Mesodermal cell (in vitro differentiated cells): ENCODE data around the gene ZNF862.

Experiments used
- H3K27ac ChIP-seq: 2 replicates; pipeline ENCODE4 v1.7.0; 2013; ENCODE audit warnings: mild to moderate bottlenecking, low read depth, low read length, moderate library complexity; ENCODE audit not compliant: severe bottlenecking
- H3K36me3 ChIP-seq: 2 replicates; pipeline ENCODE4 v1.7.1; 2013; ENCODE audit warnings: mild to moderate bottlenecking, low read length, moderate library complexity; ENCODE audit not compliant: control insufficient read depth, insufficient read depth
- H3K4me1 ChIP-seq: one replicate; pipeline ENCODE4 v1.7.1; 2013; ENCODE audit warnings: mild to moderate bottlenecking, low read length; ENCODE audit not compliant: insufficient read depth, control insufficient read depth, poor library complexity, severe bottlenecking
- H3K4me3 ChIP-seq: 2 replicates; pipeline ENCODE4 v1.7.0; 2013; ENCODE audit warnings: low read length, control low read depth, mild to moderate bottlenecking; ENCODE audit not compliant: insufficient read depth, poor library complexity, severe bottlenecking; ENCODE audit errors: extremely low read depth
- H3K9me3 ChIP-seq: 2 replicates; pipeline ENCODE4 v1.7.1; 2013; ENCODE audit warnings: mild to moderate bottlenecking, low read length, moderate library complexity; ENCODE audit not compliant: control insufficient read depth
- WGBS, 2 experiments: methylation state at CpG; one replicate each; pipeline ENCODE4 v1.1.5; 2013; ENCODE audit warnings: missing lambda C conversion rate in 2 of 2; ENCODE audit not compliant: insufficient coverage in 2 of 2; 5-methylcytosine and 5-hydroxymethylcytosine counted together

Gene ZNF862

GRCh38 chr7:149797771-149798170 lies 40.4 kb upstream of the ZNF862 start:
- no peaks in the 10 kb centered on the region for H3K36me3 ChIP-seq
- no peak overlapping the region for H3K4me3 ChIP-seq
- 88 to 92% methylated on average over 7 of the region's 7 CpGs for WGBS, 2 experiments
- no peak overlapping the region for H3K27ac ChIP-seq
- H3K9me3 ChIP-seq, result no peaks in the 10 kb centered on the region
- no peaks in the 10 kb centered on the region for H3K4me1 ChIP-seq

- Histone ChIP-seq H3K36me3 (no peaks in the 10 kb centered on the region), H3K27ac (no peak overlapping the region), H3K4me1 (no peaks in the 10 kb centered on the region), H3K4me3 (no peak overlapping the region), H3K9me3 (no peaks in the 10 kb centered on the region)
- 58 to 62% methylated on average over 5 to 6 of the region's 8 CpGs for WGBS, 2 experiments
Observed at GRCh38 chr7:149799397-149800168, 38.6 kb upstream of the ZNF862 start.

- Histone ChIP-seq H3K4me1 (no peaks in the 10 kb centered on the region), H3K27ac (no peak overlapping the region), H3K9me3 (no peaks in the 10 kb centered on the region), H3K36me3 (no peaks in the 10 kb centered on the region), H3K4me3 (no peak overlapping the region)
- WGBS, 2 experiments, result 91% methylated on average over 10 of the region's 13 CpGs; no CpG with 5 or more reads in 1 of the 2 experiments
Observed at GRCh38 chr7:149800169-149800555, 38.0 kb upstream of the ZNF862 start.

- no peaks in the 10 kb centered on the region for H3K36me3 ChIP-seq
- WGBS, 2 experiments, result 85 to 88% methylated on average over 2 of the region's 2 CpGs
- H3K27ac ChIP-seq, result no peak overlapping the region
- H3K4me1 ChIP-seq, result no peaks in the 10 kb centered on the region
- H3K4me3 ChIP-seq, result no peak overlapping the region
- H3K9me3 ChIP-seq, result no peaks in the 10 kb centered on the region
Observed at GRCh38 chr7:149801002-149801566, 37.1 kb upstream of the ZNF862 start.

- Histone ChIP-seq H3K9me3 (no peaks in the 10 kb centered on the region), H3K4me1 (no peaks in the 10 kb centered on the region), H3K4me3 (no peak overlapping the region), H3K36me3 (no peaks in the 10 kb centered on the region), H3K27ac (no peak overlapping the region)
- WGBS, 2 experiments, result 80 to 88% methylated on average over 14 to 16 of the region's 16 CpGs
Observed at GRCh38 chr7:149801816-149802215, 36.4 kb upstream of the ZNF862 start.

- WGBS, 2 experiments, result 91 to 96% methylated on average over 6 to 11 of the region's 12 CpGs
- Histone ChIP-seq H3K4me3 (no peak overlapping the region), H3K4me1 (no peaks in the 10 kb centered on the region), H3K27ac (no peak overlapping the region), H3K9me3 (no peaks in the 10 kb centered on the region), H3K36me3 (no peaks in the 10 kb centered on the region)
Observed at GRCh38 chr7:149802966-149803365, 35.2 kb upstream of the ZNF862 start.

GRCh38 chr7:149803551-149804074 lies 34.6 kb upstream of the ZNF862 start:
- no peak overlapping the region for H3K27ac ChIP-seq
- H3K4me3 ChIP-seq, result no peak overlapping the region
- WGBS, 2 experiments, result 79 to 85% methylated on average over 7 to 8 of the region's 17 CpGs
- H3K4me1 ChIP-seq, result no peaks in the 10 kb centered on the region
- H3K9me3 ChIP-seq, result no peaks in the 10 kb centered on the region
- no peaks in the 10 kb centered on the region for H3K36me3 ChIP-seq

GRCh38 chr7:149804106-149804505 lies 34.1 kb upstream of the ZNF862 start:
- no peaks in the 10 kb centered on the region for H3K9me3 ChIP-seq
- no peak overlapping the region for H3K4me3 ChIP-seq
- no peak overlapping the region for H3K27ac ChIP-seq
- 87 to 89% methylated on average over 8 to 9 of the region's 9 CpGs for WGBS, 2 experiments
- no peaks in the 10 kb centered on the region for H3K4me1 ChIP-seq
- no peaks in the 10 kb centered on the region for H3K36me3 ChIP-seq

GRCh38 chr7:149806726-149807125 lies 31.4 kb upstream of the ZNF862 start:
- Histone ChIP-seq H3K4me1 (no peaks in the 10 kb centered on the region), H3K9me3 (no peaks in the 10 kb centered on the region), H3K4me3 (no peak overlapping the region), H3K27ac (no peak overlapping the region), H3K36me3 (no peaks in the 10 kb centered on the region)
- WGBS, 2 experiments, result 76 to 87% methylated on average over 11 to 12 of the region's 16 CpGs

- WGBS, 2 experiments, result 92 to 94% methylated on average over 8 to 9 of the region's 10 CpGs
- H3K27ac ChIP-seq, result no peak overlapping the region
- H3K4me1 ChIP-seq, result no peaks in the 10 kb centered on the region
- H3K4me3 ChIP-seq, result no peak overlapping the region
- no peaks in the 10 kb centered on the region for H3K36me3 ChIP-seq
- H3K9me3 ChIP-seq, result no peaks in the 10 kb centered on the region
Observed at GRCh38 chr7:149808311-149808710, 29.9 kb upstream of the ZNF862 start.

- H3K4me3 ChIP-seq, result no peak overlapping the region
- no peak overlapping the region for H3K27ac ChIP-seq
- no peaks in the 10 kb centered on the region for H3K4me1 ChIP-seq
- no peaks in the 10 kb centered on the region for H3K36me3 ChIP-seq
- no peaks in the 10 kb centered on the region for H3K9me3 ChIP-seq
- whole genome bisulfite sequencing, 2 experiments, result 84 to 100% methylated on average over 1 to 2 of the region's 2 CpGs
Observed at GRCh38 chr7:149809215-149809614, 29.0 kb upstream of the ZNF862 start.
